Small intestine (tissue), 7 donors: ENCODE measurements around the gene DCBLD2. TPM values are rescaled to one million over a fixed set of nuclear protein-coding genes. Genes with fewer than 3 reads are reported as not detected.

Experiments
- DNase-seq, 2 donors: peaks; one replicate each; pipeline versions ENCODE4 v3.0.0 to v3.0.0-alpha.2; 2013
- FAIRE-seq: peaks from 2 replicates; lab custom pipeline; 2012; peaks lifted over from hg19 to GRCh38; lab: Jason Lieb, UNC
- H3K27ac ChIP-seq, 3 donors: one replicate each; pipeline ENCODE4 v1.5.1; 2013; ENCODE audit warnings: low read length in 2 of 3, mild to moderate bottlenecking in 2 of 3, control low read depth in 1 of 3, inconsistent platforms in 1 of 3, low read depth in 1 of 3, moderate library complexity in 1 of 3
- H3K27me3 ChIP-seq, 3 donors: one replicate each; pipeline ENCODE4 v1.6.1; 2013; ENCODE audit warnings: low read length in 3 of 3, inconsistent platforms in 1 of 3; ENCODE audit not compliant: control insufficient read depth in 3 of 3, insufficient read depth in 3 of 3
- H3K36me3 ChIP-seq, 3 donors: one replicate each; pipeline ENCODE4 v1.6.1; 2013; ENCODE audit warnings: low read length in 3 of 3, inconsistent platforms in 1 of 3, low read depth in 1 of 3, mild to moderate bottlenecking in 1 of 3, moderate library complexity in 1 of 3; ENCODE audit not compliant: control insufficient read depth in 3 of 3, insufficient read depth in 2 of 3
- H3K4me1 ChIP-seq, 3 donors: one replicate each; pipeline ENCODE4 v1.6.1; 2013; ENCODE audit warnings: low read length in 2 of 3, inconsistent platforms in 1 of 3, low read depth in 1 of 3, mild to moderate bottlenecking in 1 of 3, moderate library complexity in 1 of 3; ENCODE audit not compliant: control insufficient read depth in 3 of 3, insufficient read depth in 2 of 3
- H3K4me3 ChIP-seq, 3 donors: one replicate each; pipeline ENCODE4 v1.5.1; 2013; ENCODE audit warnings: low read length in 3 of 3, control low read depth in 1 of 3, inconsistent platforms in 1 of 3, low read depth in 1 of 3, mild to moderate bottlenecking in 1 of 3, moderate library complexity in 1 of 3
- H3K9me3 ChIP-seq, 2 donors: one replicate each; pipeline ENCODE4 v1.6.1; 2013; ENCODE audit warnings: low read depth in 1 of 2, low read length in 1 of 2; ENCODE audit not compliant: control insufficient read depth in 2 of 2, insufficient read depth in 1 of 2
- WGBS, 3 donors: extraction: QIAGEN DNeasy Blood & Tissue Kit; methylation state at CpG; one replicate each; pipeline ENCODE4 v1.1.7; 2013; 5-methylcytosine and 5-hydroxymethylcytosine counted together
- polyA plus RNA-seq, 4 donors: library from polyadenylated mRNA; stranded (reverse) in 3 of 4; unstranded in 1 of 4; fragments of 200-250 nt in 3 of 4; fragments of 120-200 nt in 1 of 4; gene quantifications; one replicate each; pipeline versions ENCODE4 v1.2.1 to v1.2.3, GENCODE V29; 2013
- donor health status: healthy with polysubstance abuse.
- donor health status: control.
- donor health status: control.
- donor health status: Bipolar disorder and iron deficiency.
- donor health status: healthy.

DCBLD2 gene
- polyA plus RNA-seq, 4 donors, result 0.22 to 10.0 (median 2.0) TPM

DNA sequence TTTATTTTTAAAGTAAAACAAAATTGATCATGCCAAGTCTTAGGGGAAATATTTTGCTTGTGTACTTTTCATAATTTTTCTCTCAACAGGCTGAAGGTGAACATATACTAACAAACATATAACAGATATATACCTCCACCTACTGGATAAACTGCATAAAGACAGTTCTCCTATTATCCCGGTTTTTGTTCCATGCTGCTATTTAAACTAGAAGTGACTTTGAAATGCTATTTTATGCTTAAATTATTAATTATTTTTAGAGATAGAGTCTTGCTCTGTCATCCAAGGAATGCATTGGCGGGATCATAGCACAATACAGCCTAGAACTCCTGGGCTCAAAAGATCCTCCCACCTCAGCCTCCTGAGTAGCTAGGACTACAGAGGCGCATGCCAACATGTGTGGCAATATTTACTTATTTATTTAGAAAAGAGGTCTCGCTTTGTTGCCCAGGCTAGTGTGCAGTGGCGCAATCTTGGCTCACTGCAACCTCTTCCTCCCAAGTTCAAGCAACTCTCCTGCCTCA is 88.6 kb downstream of the DCBLD2 start:
- Histone ChIP-seq H3K9me3 (no peaks in the 10 kb centered on the region), H3K27ac (no peak overlapping the region), H3K4me1 (no peaks in the 10 kb centered on the region), H3K36me3 (no peaks in the 10 kb centered on the region), H3K27me3 (no peaks in the 10 kb centered on the region), H3K4me3 (no peak overlapping the region)
- FAIRE-seq (no peak), DNase-seq (peak; percentile 26 to 34)
- WGBS, 3 donors, result 62 to 67% (median 63%) methylated on average over 5 of the region's 5 CpGs

DNA sequence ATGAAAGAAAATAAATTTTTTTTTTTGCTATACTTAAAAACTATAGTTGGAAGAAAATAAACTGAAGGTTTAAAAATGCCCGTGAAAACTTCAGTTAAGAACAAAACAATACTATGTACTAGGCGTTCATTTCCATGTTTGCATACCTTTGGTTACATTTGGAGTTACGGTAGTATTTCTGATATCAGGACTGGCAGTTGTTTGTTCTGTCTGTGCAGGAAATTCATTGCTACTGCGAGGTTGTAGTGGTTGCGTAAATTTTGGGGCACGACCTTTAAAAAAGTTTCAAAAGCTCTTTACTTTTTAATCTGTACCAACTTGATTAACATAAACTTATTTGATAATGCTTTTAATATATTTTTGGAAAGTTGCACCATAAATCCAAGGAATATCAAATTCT is 90.4 kb downstream of the DCBLD2 start:
- Histone ChIP-seq H3K27me3 (no peaks in the 10 kb centered on the region), H3K4me3 (no peak overlapping the region), H3K36me3 (no peaks in the 10 kb centered on the region), H3K4me1 (no peaks in the 10 kb centered on the region), H3K9me3 (no peaks in the 10 kb centered on the region), H3K27ac (no peak overlapping the region)
- DNase-seq (no peak), FAIRE-seq (no peak)
- 73 to 83% (median 76%) methylated on average over 6 of the region's 6 CpGs for WGBS, 3 donors

DNA sequence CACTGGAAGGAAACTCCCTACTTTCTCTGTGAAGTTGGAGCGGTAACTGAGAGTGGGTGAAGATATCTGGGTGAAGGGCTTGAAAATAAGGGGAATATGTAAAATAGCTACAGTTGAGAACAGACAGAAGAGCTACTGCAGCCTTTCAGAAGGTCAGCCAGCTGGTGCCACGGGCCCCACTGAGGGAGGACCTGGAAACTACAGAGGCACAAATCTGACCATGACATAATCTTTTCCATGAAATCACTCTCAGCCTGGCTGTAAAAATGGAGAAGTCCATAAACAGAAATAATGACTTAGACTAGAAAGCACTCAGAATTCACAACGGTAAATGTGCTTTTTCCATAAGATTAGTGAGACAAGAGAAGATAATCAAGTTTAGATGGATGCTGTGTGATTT is 91.9 kb downstream of the DCBLD2 start:
- Histone ChIP-seq H3K27me3 (no peaks in the 10 kb centered on the region), H3K36me3 (peaks cover 0 to 3% (median 0%) of the 10 kb centered on the region in 3 donors), H3K27ac (no peak overlapping the region), H3K4me3 (no peak overlapping the region), H3K9me3 (no peaks in the 10 kb centered on the region), H3K4me1 (no peaks in the 10 kb centered on the region)
- FAIRE-seq (no peak), DNase-seq (no peak)
- WGBS, 3 donors, result 60 to 78% (median 74%) methylated on average over 3 of the region's 3 CpGs

DNA sequence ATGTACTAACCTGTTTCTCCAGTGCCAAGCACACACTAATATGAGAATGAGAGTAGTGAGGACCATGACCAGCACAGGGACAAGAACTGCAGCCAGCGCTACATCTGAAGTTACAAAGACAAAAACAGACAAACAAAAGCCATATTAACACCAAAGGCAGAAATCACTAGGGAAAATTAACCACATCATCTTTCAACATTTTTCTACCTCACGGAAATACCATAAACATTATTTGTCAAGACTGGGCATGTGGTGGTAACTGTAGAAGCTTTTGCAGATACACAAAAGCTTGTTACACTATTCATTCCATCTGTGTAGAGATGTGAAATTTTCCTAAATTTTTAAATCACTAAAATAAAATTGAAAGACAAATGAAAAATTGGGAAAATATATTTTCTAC is 93.4 kb downstream of the DCBLD2 start:
- WGBS, 3 donors, result 90 to 98% (median 93%) methylated on average over 2 of the region's 2 CpGs
- Histone ChIP-seq H3K4me1 (no peaks in the 10 kb centered on the region), H3K27ac (no peak overlapping the region), H3K9me3 (no peaks in the 10 kb centered on the region), H3K36me3 (peaks cover 0 to 3% (median 0%) of the 10 kb centered on the region in 3 donors), H3K27me3 (no peaks in the 10 kb centered on the region), H3K4me3 (peak overlapping the region in 1 of 3 donors; percentile 15)
- DNase-seq, result no peak
- FAIRE-seq, result no peak

DNA sequence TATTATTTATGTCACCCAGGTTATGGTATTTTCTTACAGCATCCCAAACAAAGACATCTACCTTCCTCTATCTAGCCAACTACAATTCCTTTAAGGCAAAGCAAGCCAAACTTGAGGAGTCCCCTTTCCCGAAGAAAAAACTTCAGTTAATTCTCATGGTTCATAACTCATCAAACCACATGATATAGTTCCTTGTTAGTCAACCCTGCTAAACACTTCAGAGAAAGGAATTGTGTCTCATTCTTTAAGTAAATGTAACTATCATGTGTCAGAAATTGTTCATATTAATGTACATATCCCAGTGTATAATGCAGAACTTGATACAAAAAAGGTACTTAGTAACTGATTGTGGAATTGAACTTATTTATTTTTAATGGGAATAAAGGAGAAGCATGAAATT is 93.9 kb downstream of the DCBLD2 start:
- FAIRE-seq, result no peak
- Histone ChIP-seq H3K9me3 (no peaks in the 10 kb centered on the region), H3K27ac (no peak overlapping the region), H3K27me3 (no peaks in the 10 kb centered on the region), H3K4me3 (no peak overlapping the region), H3K4me1 (no peaks in the 10 kb centered on the region), H3K36me3 (peaks cover 0 to 3% (median 0%) of the 10 kb centered on the region in 3 donors)
- 86 to 94% (median 91%) methylated on average over 1 of the region's 1 CpG for WGBS, 3 donors
- no peak for DNase-seq

DNA sequence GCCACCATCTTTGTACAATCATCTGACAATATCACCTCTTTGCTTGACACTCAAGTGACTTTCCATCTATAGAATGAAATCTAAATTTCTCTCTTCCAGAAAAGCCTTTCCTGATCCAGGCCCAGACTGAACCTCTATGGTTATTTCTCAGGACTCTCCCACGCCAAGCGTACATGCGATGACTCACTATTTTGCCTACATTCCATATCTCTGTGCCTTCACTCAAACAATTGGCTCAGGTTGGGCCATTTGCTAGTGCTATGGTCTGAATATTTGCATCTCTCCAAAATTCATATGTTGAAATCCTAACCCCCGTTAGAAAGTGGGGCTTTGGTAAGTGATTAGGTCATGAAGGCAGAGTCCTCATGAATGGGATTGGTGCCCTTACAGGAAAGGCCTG is 94.5 kb downstream of the DCBLD2 start:
- no peak overlapping the region for H3K4me3 ChIP-seq
- FAIRE-seq (no peak), DNase-seq (no peak)
- H3K36me3 ChIP-seq, result peaks cover 0 to 3% (median 0%) of the 10 kb centered on the region in 3 donors
- no peaks in the 10 kb centered on the region for H3K9me3 ChIP-seq
- 93 to 95% (median 94%) methylated on average over 4 of the region's 4 CpGs for WGBS, 3 donors
- no peaks in the 10 kb centered on the region for H3K27me3 ChIP-seq
- no peaks in the 10 kb centered on the region for H3K4me1 ChIP-seq
- H3K27ac ChIP-seq, result no peak overlapping the region

DNA sequence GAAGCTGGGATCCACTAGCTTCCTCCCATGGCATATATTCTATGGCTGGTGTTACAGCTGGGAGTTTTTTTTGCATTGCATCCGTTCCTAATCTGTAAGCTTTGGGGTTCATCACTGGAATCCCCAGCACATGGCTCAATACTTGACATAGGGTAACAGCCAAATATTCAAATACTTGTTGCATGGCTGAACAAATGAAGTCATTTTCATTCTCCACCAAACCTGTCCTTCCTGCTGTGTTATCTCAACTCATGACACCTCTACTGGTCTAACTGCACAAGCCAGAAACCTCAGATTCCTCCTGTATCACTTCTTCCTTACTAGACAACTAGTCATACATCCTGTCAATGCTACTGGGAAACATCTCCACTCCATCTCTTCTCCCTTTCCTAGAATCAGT is 95.0 kb downstream of the DCBLD2 start:
- 76 to 85% (median 79%) methylated on average over 1 of the region's 1 CpG for WGBS, 3 donors
- Histone ChIP-seq H3K9me3 (no peaks in the 10 kb centered on the region), H3K27ac (no peak overlapping the region), H3K27me3 (no peaks in the 10 kb centered on the region), H3K4me3 (no peak overlapping the region), H3K4me1 (no peaks in the 10 kb centered on the region), H3K36me3 (peaks cover 0 to 3% (median 0%) of the 10 kb centered on the region in 3 donors)
- no peak for FAIRE-seq
- no peak for DNase-seq

DNA sequence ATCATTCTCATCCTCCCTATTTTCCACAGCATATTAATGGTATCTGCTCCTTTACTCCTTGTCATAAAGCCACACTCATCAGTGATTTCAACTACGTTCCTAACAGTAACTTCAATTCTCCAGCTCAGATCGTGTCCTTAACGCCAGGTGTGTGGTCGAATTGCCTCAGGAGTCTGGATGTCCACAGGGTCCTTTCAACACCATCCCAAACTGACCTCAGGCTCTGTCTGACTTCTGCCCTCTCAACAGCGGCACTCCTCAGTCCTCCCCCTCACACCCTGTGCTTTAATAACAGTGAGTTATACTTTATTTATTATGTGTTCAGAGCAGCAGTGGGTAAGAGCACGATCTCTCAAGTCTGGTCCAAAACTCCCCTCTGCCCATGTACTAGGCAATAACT is 95.9 kb downstream of the DCBLD2 start:
- H3K4me3 ChIP-seq, result no peak overlapping the region
- no peak for FAIRE-seq
- H3K4me1 ChIP-seq, result no peaks in the 10 kb centered on the region
- WGBS, 3 donors, result 84 to 92% (median 86%) methylated on average over 6 of the region's 6 CpGs
- peaks cover 0 to 3% (median 2%) of the 10 kb centered on the region in 3 donors for H3K36me3 ChIP-seq
- H3K27me3 ChIP-seq, result no peaks in the 10 kb centered on the region
- no peak overlapping the region for H3K27ac ChIP-seq
- H3K9me3 ChIP-seq, result no peaks in the 10 kb centered on the region
- DNase-seq, result no peak
